GM15510 (cell line): ENCODE results near the gene IL36G.

ENCODE experiments used
- POLR2A ChIP-seq: IDR thresholded peaks from 3 replicates; pipeline ENCODE4 v1.6.1; 2011; ENCODE audit warnings: borderline replicate concordance; ENCODE audit not compliant: insufficient read length; ENCODE audit errors: extremely low read depth

IL36G gene

DNA sequence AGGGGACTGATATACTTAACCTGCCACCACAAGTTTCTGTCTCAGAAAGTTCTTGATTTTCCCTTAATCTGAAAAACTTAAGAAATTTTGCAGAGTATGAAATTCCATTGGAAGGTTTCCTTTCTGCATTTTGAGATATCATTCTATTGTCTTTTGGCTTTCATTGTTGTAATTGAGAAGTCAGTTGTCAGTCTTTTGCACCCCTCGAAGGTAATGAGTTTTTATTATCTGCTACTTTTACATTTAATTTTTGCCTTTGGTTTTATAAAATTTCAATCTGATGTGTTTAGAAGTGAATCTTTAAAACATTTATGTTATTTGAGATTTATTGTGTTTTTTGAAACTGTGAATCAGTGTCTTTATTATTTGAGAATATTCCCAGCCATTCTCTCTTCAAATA, 22.6 kb downstream of the IL36G start:
- TF ChIP-seq POLR2A: no peak

DNA sequence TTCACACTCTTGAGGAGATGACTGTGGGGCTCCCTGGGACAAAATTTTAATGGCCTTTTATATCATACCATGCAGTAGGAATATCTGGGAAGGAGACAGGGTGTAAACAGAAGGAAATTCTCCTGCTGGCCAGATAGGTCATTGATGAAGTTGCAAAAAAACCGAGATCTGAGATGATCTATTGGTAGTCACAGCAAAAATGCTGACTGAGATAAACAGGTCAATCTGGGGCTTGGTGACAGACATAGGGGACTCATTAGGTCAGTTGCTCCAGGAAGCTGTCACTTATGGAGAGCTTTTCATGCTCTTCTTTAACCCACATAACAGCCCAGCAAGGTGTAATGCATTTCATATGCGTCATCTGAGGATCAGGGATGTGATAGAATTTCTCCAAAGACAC, 24.9 kb downstream of the IL36G start:
- TF ChIP-seq POLR2A: no peak

DNA sequence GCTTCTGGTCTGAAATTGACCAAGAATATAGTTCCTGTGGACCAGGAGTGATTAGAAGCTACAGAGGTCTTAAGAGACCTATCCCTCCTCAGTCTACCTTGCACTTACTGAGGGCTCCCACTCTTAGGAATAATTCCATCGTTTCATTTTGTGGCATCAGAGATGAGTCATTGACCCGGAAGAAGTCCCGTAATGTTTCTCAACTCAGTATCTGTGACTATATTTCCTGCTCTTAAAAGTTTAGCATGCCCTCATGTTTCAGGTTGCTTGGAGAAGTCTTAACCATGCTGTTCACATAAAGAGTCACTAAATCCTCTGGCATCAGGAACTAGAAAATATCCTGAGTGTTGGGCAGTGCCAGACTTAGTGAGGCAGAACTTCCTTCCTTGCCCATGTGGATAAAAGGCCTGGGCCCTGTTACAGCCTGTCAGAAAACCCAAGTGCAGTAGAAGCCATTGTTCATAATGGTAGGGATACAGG, 27.3 kb downstream of the IL36G start, which contains the start of gene IL36A:
Gene IL36A, plus strand, starts transcription at position 430 of the 480 bp plus-strand sequence. CDS start 413 bp downstream, outside the sequence.
- no peak for TF ChIP-seq POLR2A

DNA sequence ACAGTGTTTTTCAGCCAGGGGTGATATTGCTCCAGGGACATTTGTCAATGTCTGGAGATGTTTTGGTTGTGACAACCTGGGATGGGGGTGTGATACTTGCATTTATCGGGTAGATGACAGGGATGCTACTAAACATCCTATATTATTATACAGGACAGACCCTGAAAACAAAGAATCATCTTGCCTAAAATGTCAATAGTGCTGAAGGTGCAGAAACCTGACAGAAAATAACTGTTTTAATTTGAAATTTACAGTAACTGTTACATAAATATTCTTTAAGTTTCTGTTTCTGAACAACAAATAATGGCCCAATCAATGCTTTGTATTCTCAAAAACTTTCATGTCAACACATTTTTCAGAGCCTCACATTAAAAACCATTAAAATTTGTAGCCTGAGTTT, 29.4 kb downstream of the IL36G start:
- no peak for TF ChIP-seq POLR2A

DNA sequence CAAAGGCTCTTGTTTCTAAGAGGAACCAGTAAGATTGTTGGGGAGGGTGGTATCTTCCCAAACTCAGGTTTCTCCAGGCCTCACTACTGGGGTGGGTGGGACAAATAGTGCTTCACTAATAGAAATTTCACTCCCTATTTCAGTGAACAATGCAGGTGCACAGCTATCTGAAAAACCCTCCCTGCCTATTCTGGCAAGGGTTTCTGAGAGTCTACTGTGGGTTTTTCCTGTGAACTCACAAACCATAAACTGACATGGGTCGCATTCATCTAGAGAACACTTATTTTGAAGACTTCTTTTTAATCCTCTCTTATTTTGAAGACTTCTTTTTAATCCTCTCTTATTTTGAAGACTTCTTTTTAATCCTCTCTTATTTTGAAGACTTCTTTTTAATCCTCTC, 31.8 kb downstream of the IL36G start:
- TF ChIP-seq POLR2A: no peak

DNA sequence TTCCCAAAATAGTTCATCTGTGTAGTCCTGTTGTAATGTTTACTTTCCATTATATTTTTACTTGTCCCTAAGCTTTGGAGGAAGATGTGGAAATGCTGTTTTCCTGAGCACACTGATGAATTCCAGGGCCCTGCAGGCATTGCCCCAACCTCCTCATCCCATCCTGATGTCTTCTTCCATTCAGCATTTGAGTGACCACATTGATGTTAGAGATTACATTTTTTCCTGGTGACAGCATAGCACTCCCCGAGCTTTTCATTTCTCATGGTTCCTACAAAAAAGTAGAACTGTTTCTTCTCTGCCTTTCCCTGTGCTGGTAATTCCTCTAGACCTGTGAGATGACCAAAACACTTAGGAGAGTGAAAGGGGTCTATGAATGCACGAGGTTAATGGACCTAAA, 32.3 kb downstream of the IL36G start:
- no peak for TF ChIP-seq POLR2A

DNA sequence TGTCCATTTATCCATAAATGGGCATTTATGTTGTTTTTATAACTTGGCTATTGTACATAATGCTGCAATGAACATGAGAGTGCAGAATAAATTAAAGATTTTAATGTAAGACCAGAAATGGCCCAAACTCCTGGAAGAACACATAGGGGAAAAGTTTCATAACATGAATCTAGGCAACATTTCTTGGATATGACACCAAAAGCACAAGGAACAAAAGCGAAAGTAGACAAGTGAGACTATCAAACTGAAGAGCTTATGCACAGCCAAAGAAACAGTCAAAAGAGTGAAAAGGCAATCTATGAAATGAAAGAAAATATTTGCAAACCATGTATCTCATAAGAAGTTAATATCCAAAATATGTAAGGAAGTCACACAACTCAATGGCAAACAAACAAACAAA, 33.3 kb downstream of the IL36G start:
- no peak for TF ChIP-seq POLR2A

DNA sequence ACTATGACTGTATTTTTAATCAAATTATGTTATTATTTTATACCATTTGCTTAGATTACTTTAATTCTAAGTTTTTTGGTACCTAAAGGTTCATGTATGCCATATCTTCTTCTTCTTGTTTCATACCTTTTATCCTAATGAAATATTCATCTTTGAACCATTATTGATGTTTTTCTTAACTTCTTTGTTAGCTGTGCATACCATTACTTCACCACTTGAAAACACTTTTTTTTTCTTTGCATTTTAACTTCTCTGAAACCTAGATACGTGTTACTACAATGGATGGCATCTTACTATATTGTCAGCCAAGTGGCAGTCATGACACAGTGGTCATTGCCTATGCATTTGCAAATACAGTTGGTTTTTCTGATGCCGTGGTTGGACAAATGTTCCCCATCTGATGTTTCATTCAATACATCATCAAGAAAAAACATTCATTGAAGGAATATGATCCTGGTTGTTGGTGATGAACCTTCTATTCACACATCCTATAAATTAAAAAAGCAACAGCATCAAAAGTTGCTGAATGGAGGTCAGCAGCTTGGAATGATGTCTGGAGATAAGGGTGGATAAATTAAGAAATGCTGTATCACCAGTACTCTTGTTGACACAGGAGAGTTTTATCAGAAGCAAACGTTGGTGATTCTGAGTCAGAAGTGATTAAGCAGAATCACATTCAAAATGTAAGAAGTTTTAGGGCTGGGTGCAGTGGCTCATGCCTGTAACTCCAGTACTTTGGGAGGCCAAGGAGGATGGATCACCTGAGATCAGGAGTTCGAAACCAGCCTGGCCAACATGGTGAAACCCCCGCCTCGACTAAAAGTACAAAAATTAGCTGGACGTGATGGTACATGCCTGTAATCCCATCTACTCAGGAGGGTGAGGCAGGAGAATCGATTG, 34.9 kb downstream of the IL36G start:
- TF ChIP-seq POLR2A: no peak

DNA sequence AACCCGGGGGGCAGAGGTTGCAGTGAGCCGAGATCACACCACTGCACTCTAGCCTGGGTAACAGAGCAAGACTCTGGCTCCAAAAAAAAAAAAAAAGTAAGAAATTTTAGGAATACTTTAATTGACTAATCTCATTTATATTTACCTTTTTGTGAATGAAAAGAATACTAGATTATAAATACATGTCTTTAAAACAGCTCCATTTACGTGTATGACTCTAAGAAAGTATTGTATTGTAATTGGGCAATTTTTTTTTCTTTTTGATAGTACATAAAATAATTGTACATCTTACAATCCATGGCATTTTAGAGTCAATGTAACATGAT, 35.5 kb downstream of the IL36G start:
- no peak for TF ChIP-seq POLR2A

DNA sequence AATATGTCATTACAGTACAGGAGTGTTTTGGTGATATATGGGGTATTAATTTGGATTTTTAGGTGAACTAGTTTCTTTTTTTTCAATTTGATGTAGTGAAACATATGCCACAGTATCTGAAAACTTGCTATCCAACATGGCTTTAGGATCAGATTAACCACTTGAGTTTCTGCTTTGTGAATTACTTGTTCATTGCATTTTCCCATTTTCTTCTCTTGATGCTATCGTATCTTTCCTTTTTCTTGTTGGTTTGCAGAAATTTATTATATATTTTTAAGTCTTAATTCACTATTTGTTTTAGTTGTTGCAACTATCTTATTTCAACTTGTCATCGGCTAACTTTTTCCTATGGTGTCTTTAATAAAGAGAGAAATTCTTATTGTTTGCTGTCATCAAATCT, 36.3 kb downstream of the IL36G start:
- TF ChIP-seq POLR2A: no peak

DNA sequence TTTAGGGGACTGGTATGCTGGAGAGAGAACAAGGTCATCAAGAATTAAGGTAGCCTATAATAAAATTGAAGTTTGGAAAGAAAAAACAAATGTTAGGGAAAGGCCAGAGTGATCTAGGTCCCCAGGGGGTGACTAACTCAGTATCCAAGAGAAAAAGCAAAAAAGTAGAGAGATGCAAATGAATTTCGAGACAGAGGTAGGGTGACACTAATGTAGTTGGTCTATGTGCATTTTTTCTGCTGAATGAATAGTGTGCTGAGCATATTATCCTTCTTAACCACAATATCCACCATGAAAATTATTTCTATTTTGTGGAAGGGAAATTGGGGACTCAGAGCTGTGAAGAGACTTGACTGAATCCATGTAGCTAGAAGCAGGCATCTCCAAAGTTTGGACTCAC, 37.2 kb downstream of the IL36G start:
- no peak for TF ChIP-seq POLR2A

DNA sequence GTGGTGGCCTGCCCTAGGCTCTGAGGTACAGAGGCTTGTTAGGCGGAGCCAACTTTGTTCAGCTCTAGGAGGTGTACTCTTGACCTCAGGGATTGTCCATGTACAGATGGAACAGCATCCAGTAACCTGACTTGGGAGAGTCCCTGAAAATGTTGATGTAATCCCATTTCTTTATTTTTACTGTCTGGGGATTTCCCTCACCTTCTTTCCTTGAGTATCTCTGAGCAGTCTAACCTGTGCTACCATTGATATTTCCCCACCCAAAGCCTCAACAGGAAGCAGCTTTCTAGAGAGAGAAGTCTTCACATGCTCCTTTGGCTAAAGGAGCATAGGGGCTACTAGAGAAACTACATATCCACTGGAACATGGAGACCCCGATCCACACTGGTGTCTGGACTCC, 37.8 kb downstream of the IL36G start:
- no peak for TF ChIP-seq POLR2A

DNA sequence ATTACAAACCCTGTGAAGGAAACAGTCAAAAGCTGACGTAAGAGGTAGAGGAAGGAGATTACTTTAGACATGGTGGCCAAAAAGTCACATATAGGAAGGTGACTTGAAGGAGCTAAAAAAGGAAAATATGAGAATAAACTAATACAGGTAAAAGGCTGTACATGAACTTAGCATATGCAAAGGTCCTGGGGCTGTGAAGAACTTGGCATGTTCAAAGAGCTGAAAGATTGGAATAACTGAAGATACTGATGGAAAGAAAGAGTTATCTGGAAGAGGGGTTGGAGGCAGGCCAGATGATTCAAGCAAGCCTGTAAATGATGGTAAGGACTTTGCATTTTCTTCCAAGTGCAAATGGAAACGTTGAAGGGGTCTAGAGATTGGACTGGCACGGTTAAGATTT, 40.7 kb downstream of the IL36G start:
- no peak for TF ChIP-seq POLR2A

DNA sequence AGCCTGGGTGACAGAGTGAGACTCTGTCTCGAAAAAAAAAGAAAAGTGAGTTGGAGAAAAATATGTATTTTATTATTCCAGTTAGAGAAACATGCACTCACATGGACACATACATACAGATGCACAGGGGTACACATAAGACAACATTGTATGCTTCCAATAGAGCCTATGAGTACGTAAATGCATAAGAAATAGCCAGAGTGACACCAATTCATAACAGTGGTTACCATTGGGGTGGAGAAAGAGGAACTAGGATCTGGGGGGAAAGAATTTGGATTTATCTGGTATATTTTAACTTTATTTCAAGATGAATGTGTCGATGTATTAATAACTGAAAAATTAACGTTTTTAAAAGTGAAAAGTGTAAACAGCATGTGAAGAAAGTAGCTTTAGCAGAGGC, 43.5 kb downstream of the IL36G start:
- TF ChIP-seq POLR2A: no peak

DNA sequence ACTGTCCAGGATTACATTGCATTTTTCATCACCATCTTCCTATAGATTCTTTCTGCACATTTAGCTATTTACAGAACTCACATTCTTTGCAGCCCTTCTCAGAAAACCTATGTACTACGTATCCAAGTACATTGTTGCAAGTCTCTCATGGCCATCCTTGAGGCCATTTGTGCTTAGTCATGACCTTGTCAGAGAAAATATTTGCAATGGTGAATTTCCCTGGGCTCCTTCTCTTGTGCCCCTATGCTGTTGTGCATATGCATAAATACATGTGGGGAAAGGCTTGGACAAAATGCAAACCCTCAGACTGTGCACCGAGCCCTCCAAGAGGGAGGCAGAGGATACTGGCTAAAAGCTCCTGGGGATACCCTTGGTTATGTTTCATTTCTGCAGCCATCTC, 47.0 kb downstream of the IL36G start:
- no peak for TF ChIP-seq POLR2A

DNA sequence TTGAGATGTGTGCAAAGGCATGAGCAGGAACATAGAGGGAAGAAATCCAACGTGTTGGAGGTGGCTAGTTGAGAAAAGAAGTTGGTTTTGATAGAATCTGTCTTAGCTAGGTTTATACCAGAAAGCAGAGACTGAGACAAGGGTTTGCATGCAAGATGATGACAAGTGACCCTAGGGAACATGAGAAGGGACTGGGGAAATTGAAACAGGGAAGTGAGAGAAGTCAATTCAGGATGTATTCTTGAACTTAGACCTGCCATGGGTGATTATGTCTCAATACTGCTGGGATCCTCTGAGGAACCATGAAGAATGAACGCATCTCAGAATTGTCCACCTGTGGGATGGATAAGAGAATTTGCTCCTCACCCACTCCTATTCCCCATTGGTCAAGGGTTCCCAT, 47.9 kb downstream of the IL36G start:
- no peak for TF ChIP-seq POLR2A

DNA sequence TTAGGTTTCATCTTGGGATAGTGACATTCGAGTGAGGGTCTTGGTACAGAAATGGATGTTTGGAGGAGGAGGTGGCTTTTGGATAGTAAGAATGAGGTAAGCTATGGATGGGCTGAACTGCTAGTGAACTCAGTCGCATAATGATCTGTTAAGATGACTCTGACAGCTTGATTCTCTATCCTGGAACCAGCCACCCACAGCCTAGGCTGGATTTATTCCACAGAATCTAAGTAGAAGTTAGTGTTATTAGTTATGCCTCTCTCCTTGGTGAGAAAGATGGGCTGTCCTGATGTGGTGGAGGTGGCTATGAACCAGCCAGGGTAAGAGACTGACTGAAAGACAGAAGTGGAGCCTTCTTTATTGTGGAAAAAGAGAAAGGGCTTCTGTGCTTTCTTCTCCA, 49.9 kb downstream of the IL36G start:
- TF ChIP-seq POLR2A: no peak

DNA sequence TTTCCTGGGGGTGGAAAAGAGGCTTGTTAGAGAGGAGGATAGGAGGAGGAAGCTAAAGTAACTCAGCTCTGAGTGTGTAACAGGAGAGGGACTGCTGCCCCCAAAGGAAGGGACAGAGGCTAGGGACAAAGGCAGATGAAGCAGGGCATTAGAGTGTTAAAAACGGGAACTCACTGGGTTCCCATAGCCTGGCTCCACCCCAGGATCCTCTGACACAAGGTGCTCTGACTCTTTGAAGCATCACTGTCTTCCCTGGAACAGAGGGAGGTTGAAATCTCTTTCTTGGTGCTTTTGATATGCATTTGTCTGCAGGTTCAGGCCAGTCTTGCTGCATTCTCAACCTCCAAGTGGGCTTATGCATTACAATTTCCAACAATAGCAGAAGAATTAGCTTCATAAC, 50.3 kb downstream of the IL36G start:
- no peak for TF ChIP-seq POLR2A

DNA sequence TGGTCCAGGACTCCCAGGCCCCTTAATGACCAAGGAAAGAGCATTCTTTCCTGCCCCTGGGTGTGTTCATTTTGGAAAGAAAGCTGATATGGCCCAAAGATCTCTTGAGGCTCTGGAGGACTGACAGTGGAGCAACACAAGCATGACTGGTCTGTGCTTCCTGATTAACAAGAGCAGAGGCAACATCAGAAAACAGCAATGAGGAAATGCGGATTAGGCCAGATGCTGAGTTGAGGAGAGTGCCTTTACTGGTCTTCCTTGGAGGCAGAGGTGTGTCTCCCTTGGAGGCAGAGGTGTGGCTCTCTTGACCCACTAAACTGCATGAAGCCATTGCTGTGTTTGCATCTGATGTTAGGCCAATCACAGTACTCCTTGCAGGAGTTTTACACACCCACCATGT, 54.9 kb downstream of the IL36G start:
- no peak for TF ChIP-seq POLR2A
